GM18870 (cell line): Measurements from ENCODE around the gene LRRC15.
A peak's percentile ranks its signal among the peaks of the same experiment; 100 is the strongest.

ENCODE experiments used
- ATAC-seq: cut with Tn5 transposase; IDR thresholded peaks from one replicate; pipeline ENCODE4 v1.9.1; 2021; ENCODE audit warnings: moderate library complexity; ENCODE audit not compliant: unreplicated experiment

LRRC15 gene

DNA sequence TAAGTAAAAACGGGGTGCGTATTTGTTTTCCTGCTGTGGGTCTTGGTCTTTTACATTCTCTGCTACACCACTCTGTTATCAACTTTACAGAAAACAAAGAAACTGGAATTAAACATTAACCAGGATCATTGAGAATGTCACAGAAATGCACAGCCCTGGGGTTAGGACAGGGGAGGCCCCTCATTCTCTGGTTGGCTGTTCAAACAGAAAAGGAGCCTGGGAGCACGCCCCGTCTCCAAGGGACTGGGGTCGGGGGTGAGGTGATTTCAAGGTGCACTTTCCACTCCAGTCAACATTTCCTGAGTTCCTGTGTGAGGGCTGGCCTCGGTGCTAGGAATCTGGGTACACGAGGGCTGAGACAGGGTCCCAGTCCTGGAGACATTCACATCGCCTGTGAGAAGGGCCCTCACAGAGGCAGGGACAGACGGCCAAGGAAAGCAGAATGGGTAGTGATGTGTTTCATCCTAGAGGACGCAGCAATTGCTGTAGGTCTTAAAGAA lies 48.7 kb downstream of the LRRC15 start:
- ATAC-seq: no peak

DNA sequence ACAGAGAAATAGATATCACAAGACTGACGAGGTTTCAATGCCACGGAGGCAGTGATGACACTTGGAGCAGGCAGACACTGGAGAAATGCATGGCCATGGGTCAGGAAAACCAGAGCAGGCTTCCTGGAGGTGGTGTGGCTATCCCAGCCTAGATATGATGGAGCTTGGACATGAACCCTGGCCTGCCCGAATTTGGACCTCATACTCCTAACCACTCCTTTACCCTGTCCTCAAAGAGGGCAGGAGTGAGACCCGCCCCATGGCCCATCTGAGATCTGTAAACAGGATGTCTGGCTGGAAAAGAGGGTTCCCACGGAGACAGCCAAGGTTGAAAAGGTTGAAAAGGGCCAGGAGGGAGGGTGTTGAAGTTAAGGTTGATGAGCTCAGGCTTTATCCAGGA lies 49.4 kb downstream of the LRRC15 start:
- no peak for ATAC-seq

DNA sequence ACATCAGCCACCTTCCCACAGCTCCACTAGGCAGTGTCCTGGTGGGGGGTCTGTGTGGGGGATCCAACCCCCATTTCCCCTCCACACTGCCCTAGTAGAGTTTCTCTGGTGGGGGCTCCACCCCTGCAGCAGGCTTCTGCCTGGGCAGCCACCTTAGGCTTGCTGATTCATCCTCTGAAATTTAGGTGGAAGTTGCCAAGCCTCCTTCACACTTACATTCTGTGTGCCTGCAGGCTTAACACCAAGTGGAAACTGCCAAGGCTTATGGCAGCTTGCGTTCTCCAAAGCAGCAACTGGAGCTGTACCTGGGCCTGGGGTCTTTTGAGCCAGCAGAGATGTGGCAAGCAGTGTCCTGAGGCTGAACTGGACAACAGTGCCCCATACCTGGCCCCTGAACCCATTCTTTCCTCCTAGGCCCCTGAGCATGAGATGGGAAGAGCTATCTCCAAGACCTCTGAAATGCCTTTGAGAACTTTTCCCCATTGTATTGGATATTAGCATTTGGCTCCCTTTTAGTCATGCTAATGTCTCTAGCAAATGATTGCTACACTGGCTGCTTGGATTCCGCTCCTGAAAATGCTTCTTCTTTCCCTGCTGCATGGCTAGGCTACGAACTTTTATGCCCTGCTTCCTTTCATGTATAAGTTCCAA lies 50.9 kb downstream of the LRRC15 start:
- ATAC-seq: no peak

DNA sequence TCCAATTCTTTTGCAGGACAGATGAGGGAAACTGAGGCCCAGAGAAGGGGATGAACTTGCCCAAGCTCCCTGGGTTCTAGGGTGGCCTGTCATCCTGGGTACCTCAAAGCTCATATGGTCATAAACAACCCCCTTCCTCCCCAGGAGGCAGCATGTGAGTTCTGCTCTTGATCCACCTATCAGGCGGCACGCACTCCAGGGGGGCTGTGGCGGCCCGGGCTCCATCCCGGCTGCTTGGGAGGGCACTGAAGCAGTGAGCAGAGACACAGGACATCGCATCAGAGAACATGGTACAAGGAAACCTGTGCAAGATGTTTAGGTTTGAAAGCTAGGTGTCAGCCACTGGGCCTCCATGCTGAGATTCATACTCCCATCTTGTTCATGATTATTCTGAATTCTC lies 52.6 kb downstream of the LRRC15 start:
- ATAC-seq: no peak

DNA sequence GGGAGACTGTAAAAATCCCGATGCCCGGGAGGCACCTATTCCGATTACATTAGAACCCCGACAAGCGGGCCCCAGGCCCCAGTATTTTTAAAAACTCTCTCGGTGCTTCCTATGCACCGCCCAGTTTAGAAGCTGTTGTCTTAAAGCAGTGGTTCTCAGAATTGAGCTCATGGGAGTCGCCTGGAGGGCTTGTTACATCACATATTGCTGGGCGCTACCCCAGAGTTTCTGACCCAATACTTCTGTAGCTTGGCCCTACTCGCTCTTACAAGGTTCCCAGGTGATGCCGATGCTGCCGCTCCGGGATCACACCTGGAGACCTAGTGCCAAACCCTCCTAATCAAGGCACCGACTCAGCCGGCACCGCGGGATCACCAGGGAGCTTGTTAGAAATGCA lies 53.6 kb downstream of the LRRC15 start:
- peak; percentile 33 for ATAC-seq

DNA sequence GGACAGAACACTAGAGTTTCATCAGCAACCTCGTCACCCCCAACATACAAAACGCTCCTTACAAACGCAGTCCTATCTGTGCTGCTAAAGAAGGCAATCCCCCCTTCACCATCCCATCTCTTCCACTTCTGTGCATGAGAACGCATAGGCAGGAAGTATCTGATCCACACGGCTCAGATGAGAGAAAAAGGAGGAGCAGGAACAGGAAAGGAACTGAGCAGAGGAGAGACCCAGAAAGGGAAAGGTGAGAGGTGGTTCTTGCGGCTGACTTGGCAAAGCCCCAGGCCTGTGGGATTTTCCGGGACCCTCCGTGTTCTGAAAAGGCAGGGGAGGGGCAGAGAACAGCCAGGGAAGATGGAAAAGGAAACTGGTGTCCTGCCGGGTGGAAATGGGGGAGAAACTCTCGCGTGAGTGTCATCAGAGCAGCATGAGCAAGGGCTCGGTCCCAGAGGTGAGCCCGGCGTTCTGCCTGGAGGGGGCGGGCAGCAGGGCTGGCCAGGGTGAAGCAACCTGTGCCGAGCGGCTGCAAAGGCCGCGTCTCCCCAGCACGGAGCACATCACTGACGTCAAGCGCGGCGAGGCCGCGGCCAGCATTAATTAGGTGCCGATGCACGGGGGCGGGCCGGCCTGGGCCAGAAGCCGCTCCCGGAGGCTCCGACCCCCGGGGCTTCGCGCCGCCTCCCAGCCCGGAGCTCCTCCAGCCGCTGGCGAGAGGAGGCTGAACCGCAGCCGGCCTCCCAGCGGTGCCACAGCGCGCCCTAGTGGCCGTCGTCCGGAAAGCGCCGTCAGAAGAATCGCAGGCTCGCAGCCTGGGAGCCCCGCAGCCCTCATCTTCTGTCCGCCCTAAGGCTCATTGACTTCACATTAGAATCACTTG lies 54.2 kb downstream of the LRRC15 start:
- ATAC-seq: peak; percentile 78

DNA sequence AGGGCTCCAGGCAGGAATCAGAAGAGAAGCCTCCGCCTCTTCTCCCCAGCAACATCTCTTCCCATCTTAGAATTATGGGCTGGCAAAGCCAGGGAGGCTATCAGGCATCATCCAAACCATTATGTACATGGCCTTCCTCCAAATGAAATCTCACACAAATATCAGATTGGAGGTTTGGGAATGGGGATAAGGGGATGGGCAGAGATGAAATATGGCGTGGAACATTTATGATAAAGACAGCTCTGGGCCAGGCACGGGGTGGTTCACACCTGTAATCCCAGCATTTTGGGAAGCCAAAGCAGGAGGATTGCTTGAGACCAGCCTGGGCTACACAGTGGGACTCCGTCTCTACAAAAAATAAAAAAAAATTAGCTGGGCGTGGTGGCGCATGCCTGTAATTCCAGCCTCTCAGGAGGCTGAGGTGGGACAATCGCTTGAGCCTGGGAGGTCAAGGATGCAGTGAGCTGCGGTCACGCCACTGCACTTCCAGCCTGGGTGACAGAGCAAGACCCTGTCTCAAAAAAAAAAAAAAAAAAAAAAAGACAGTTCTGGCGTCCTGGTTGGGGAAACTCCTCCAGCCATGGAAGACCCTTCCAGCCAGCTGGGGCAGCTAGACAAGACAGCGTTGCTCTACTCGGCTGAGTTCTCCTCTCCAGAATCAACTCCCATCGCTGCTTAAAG lies 55.0 kb downstream of the LRRC15 start:
- no peak for ATAC-seq

DNA sequence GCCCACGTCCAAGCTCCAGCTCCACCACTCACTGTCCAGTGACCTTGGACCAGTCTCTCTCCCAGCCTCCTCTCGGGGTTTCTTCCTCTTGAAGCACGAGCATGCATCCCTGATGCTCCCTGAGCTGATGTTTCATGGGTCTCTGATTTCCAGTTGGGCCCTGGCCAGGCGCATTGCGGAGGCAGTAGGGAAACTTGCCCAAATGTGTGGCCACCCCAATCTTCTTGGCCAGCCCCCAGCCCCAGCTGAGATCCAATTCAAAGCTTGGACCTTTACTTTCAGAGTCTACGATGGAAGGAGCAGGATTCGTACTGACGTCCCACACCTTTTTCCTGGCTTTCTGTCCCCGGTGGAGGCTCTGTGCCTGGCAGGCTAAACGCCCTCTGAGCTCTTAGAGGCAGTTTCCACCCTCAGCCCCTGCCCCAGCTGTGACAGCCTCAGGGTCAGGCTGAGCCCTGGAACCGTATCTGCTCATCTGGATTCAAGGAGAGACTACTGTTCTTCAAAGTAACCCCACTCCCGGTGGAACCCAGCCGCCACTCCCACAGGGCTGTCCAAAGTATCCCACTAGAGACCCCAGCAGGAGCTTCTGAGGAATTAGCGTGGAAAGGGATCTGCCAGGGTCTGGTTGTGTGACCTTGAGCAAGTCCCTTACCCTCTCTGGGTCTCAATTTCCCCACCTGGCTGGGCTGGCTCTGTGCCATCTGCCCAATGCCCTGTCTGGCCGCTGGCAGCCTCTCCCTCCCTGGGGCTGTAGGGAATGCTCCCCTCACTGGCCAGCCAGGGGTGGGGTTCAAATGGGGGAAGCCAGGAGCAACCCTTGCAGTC lies 55.8 kb downstream of the LRRC15 start:
- ATAC-seq: no peak

DNA sequence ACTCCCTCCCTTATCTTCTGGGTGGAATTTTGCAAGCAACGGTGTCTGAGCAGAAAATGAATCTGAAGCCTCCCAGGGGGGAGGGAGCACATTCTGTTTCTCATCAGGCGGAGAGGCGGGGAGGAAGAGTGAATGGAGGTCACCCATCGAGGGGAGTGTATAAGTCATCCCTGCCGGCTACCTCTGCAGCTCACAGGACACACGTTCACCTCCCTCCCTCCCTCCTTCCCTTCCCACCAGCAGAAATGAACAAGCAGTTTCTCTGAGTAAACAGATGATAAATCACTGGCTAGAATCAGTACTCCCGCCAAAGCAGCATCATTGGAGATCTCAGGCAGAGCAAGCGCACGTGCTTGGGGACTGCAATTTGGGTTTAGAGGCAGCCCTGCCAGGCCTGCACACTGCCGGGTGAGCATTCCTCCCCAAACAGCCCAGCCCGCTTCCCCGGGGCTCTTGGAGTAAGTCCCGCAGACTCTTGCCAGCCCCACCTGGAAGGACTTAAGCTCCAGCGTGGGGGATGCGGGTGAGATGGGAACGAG lies 56.7 kb downstream of the LRRC15 start:
- no peak for ATAC-seq

DNA sequence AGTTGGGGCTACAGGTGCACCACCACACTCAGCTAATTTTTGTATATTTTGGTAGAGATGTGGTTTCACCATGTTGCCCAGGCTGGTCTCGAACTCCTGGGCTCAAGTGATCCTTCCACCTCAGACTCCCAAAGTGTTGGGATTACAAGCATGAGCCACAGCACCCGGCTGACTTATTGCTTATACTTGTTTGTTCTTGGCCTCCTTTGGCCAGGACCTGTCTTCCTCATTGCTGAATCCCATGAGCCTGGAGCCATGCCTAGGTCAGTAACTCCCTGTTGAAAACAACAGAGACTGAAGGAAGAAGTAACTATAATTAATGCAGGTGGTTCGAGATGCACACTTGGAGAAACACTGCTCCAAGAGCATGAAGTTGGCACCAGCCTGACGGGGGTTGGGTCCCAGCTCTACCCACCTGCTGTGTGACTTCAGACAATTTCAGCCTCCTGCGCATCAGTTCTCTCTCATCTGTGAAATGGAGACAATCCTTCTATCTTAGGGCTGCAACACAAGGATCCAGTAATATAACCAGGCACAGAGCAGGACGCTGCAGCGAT lies 57.3 kb downstream of the LRRC15 start:
- ATAC-seq: no peak

DNA sequence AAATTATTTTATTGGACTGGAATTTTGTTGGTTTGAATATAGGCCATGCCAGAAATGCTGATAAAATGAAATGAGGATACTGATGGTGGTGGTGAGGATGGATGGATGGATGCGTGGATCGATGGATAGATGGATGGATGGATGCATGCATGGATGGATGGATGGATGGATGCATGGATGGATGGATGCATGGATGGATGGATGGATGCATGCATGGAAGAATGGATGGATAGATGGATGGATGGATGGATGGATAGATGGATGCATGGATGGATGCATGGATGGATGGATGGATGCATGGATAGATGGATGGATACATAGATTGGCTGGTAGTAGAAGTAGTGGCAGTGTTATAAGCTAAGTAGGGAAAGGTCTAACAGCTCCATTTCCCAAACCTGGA lies 58.5 kb downstream of the LRRC15 start:
- ATAC-seq: no peak

DNA sequence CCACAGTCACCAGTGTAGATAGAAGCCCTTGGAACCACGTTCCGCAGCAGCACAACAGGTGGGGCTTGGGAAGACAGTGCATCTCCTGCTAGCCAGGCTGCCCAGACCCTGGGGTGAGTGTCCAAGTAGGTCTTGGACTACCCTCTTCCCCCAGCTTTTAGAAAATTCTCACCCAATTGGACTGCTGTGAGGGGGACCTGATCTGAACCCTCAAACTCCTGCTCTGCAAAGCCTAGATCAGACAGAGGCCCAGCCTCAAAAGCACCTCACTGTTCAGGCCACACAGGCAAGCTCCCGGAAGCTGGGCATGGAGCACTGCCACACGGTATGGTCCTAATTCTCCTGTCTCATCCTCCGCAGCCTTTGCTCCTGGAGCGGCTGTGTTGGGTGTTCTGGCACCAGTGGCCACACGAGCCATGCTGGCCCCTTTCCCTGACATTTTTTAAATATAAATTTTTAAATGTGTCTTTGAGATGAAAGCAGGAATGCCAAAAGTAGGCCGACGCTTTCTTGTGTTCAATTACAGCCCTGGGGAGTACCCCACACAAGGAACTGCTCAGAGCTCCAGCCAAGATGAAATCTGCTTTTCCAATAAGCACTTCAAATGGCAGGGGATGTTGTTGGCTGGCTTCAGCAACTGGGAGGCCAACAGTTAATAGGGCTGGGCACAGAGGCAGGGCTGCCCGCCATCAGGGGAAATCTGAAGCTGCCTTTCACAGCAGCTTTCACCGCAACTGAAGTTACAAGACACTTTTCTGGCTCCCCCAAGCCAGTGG lies 59.3 kb downstream of the LRRC15 start:
- no peak for ATAC-seq

DNA sequence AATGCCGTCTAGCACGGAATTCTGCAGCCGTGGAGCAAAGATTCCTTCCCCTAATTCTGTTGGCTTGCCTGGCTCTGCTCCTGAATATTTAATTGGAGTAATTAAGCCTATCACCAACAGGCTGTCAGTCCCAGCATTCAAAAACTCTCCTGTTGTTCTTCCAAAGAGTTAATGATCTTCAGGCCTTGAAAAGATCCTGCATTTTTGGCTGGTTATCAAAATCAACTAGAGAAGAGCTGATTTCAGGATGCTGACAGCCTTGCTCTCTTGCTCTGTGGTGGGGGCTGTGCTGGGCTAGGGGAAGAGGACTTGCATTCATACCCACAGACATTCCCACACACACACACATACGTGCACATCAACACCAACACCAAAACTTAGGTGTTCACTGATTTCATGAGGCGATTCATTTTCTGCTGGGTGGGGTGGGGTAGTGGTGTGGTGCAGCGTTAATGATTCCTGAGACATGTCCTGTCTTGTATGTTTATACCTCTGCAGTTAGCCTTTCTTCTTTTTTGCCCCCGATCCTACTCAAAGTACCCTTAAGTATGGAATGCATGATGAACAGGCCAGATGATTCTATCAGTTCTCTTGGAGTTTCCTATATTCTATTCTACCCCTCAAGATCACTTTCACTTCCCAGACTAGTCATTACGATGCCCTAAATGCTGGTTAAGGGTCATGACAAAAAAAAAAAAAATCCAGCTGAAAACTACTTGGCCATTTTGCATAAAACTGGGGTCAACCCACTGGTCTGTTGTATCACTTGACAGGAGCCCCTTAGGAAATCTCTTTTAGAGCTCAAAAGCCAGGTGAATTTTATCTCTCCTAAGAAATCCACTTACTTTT lies 60.7 kb downstream of the LRRC15 start:
- ATAC-seq: no peak

DNA sequence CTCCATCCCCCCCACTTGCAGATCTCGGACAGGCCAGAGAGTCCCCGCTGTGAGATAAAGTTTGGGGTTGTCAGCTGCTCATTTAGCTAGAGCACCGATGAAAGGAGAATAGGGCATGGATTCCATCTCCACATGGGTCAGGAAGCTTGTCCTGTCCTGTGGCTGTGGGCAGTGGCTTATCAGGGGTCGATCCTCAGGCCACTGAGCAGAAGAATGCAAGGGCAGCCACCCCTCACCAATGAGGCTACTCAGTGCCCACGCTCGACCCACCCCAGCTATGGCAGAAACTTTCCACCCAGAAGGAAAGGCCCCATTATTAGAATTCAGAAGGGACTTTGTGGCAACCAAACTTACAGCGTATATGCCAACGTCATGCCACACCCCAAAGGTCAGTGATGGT lies 61.7 kb downstream of the LRRC15 start:
- no peak for ATAC-seq

DNA sequence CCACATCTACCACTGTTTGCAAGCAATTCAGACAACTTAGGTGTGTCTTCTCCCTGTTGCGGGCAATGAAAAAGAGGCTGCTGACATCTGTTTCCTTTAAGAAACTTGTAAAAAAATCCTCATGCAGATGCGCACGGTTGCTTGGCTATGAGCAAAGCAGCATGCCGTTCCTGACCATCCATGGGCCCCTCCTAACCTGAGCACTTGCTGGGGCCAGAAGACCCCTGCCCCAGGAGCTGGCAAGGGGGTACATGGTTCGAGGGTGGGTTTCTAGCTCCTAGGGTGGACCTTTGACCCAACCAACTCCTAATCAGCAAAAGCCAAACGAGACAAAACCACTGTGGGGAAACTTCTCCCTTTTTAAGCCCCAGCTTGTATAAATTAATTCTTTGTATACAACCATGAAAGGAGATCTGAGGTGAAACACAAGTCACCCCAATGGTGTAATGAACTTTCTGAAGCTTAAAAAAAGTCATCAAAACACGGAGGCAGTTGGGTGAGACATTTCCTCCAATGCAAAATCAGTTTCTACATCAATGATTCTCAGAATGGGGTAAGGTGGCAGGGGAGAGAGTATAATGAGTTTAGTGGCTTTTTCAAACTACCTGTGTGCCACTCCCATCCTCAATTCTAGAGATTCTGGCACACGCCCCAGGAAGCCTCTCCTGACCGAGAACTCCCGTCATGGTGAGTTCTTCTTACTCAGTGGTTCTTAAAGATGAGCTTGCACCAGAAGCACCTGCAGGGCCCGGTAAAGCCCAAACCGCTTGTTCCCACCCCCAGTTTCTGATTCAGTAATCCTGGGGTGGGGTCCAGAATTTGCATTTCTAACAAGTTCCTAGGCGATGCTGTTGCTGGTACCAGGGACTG lies 62.5 kb downstream of the LRRC15 start:
- ATAC-seq: peak; percentile 41

DNA sequence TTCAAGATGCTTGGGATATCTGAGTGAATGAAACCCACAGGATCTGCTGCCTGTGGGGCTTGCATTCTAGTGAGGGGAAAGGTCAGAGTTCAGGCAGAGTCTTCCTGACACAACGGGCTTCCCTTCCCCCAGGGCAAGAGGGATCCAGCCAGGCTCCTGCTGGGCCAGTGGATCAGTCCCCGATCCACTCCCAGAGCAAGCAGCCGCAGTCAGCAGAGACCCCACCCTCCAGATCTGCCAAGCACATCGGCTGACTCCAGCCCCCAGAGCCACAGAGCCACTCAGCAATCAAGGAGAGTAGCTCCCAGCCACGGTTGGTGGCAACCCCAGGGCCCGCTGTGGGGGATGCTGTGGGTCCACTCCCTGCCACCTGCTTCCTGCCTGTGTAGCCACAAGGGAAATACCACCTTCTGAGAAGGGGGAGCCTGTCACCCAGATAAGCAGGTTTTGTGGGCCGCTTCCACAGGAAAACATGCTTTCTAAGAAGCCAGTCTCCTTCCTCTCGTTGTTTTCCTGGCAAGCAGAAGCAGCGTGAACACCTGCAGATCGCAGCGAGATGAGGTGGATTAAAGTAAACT lies 63.3 kb downstream of the LRRC15 start:
- ATAC-seq: peak; percentile 37

DNA sequence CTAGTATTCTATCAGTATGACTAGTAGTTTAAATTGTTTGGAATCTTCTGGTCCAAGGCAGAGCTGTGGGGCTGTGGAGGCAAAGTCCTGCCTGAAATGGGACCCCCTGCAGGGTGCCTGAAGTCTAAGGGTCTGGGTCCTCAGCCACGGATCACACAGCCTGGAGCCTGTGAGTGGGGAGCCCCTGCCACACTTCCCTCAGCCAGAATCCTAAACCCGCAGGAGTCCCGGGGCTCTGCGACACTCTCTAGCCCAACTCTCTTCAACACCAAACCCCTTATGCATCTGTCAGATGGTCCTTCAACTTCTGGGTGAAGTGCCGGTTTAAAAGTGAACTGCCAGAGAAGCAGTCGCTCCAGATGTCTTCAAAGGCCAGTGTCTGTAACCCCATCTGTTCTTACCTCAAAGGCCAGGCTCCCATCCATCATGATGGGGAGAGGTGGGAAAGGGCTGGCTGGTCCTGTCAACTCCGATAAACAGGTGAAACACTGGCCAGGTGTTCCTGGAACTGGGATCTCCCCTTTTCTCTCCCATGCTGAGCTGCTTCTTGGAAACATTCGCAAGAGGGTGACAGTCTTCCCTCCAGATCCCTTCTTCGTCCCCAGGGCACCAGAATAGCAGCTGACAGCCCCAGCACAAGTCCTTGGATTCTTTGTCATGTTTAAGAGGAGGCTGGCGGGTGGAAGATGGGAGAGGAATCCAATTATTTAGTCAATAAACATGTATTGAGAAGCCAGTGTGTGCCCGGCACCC lies 64.0 kb downstream of the LRRC15 start:
- no peak for ATAC-seq
